Suppressor macrophage treated with lipopolysaccharide for 1 hour (primary cell): ENCODE data around the gene RPL6.
"Not testable (repeated sequence)": the region's sequence is repeated elsewhere in the genome, so short reads cannot be mapped to it uniquely, and the experiment has no call there.

Source experiments
- DNase-seq, 3 donors: peaks; one replicate each; pipeline ENCODE4 v3.0.0-alpha.2; 2020 to 2022

The RPL6 gene

GRCh38 chr12:112409064-112409905 is at the start of gene RPL6:
TSS of gene RPL6 (minus strand) at chr12:112409605. CDS start at chr12:112408656, 949 bp downstream.
- DNase-seq, result peak; percentile 90 to 94 (median 94)

- no peak for DNase-seq
These were observed 49.3 kb upstream of the RPL6 start for GRCh38 chr12:112458751-112459150.

GRCh38 chr12:112458330-112458729 is 48.9 kb upstream of the RPL6 start:
- DNase-seq, result no peak

GRCh38 chr12:112457142-112457541 is 47.7 kb upstream of the RPL6 start:
- DNase-seq, result not testable (repeated sequence)

GRCh38 chr12:112456029-112456428 is 46.6 kb upstream of the RPL6 start:
- no peak for DNase-seq

- no peak for DNase-seq
These were observed 41.3 kb upstream of the RPL6 start for GRCh38 chr12:112450725-112451124.

GRCh38 chr12:112448165-112448564 is 38.8 kb upstream of the RPL6 start:
- not testable (repeated sequence) for DNase-seq

- DNase-seq, result no peak
These were observed 37.7 kb upstream of the RPL6 start for GRCh38 chr12:112447106-112447505.

- DNase-seq, result no peak
These were observed 36.8 kb upstream of the RPL6 start for GRCh38 chr12:112446008-112446725.

- DNase-seq, result no peak
These were observed 34.5 kb upstream of the RPL6 start for GRCh38 chr12:112443916-112444315.

GRCh38 chr12:112440653-112441052 is 31.2 kb upstream of the RPL6 start:
- not testable (repeated sequence) for DNase-seq

GRCh38 chr12:112439769-112440168 is 30.4 kb upstream of the RPL6 start:
- no peak for DNase-seq

GRCh38 chr12:112438645-112439044 is 29.2 kb upstream of the RPL6 start:
- not testable (repeated sequence) for DNase-seq

- no peak for DNase-seq
These were observed 24.1 kb upstream of the RPL6 start for GRCh38 chr12:112433551-112433950.

GRCh38 chr12:112431965-112432364 is 22.6 kb upstream of the RPL6 start:
- DNase-seq, result no peak

- peak in 1 of 3 donors; percentile 11 for DNase-seq
These were observed 21.5 kb upstream of the RPL6 start for GRCh38 chr12:112430929-112431328.

- no peak for DNase-seq
These were observed 18.4 kb upstream of the RPL6 start for GRCh38 chr12:112427760-112428159.

GRCh38 chr12:112425582-112426382 is 16.4 kb upstream of the RPL6 start:
- DNase-seq, result no peak

- DNase-seq, result no peak
These were observed 14.7 kb upstream of the RPL6 start for GRCh38 chr12:112424126-112424525.

GRCh38 chr12:112422531-112422930 is 13.1 kb upstream of the RPL6 start:
- no peak for DNase-seq

- DNase-seq, result no peak
These were observed 12.0 kb upstream of the RPL6 start for GRCh38 chr12:112421363-112421762.

- DNase-seq, result no peak
These were observed 11.3 kb upstream of the RPL6 start for GRCh38 chr12:112420740-112421139.
